SU-DHL-6 (cell line): ENCODE results near the gene APOBEC3B.

Experiments used
- H2AFZ ChIP-seq: fragments of 200-600 bp; sonication (generic); 2 replicates; pipeline ENCODE4 v1.6.1; 2014; ENCODE audit warnings: low read depth, mild to moderate bottlenecking, moderate library complexity, mixed read lengths, antibody characterized with exemption, low read length; ENCODE audit not compliant: severe bottlenecking
- H3F3A ChIP-seq: fragments of 200-600 bp; shearing (Covaris generic); 2 replicates; pipeline ENCODE4 v1.6.0; 2016; ENCODE audit warnings: antibody characterized with exemption, mild to moderate bottlenecking; ENCODE audit not compliant: insufficient read depth
- H3K27ac ChIP-seq: fragments of 200-600 bp; sonication (generic); 2 replicates; pipeline ENCODE4 v1.5.1; 2016; ENCODE audit warnings: low read depth, mild to moderate bottlenecking, low read length, moderate library complexity, mixed read lengths
- H3K27me3 ChIP-seq: fragments of 200-600 bp; sonication (generic), shearing (Covaris generic); 2 replicates; pipeline ENCODE4 v1.6.0; 2014; ENCODE audit warnings: mild to moderate bottlenecking, low read length
- H3K36me3 ChIP-seq: fragments of 200-600 bp; sonication (generic); 2 replicates; pipeline ENCODE4 v1.6.1; 2014; ENCODE audit warnings: mild to moderate bottlenecking, low read length, mixed read lengths
- H3K4me2 ChIP-seq: fragments of 300-600, 200-600 bp; shearing (Covaris generic), sonication (generic); 2 replicates; pipeline ENCODE4 v1.6.0; 2014; ENCODE audit warnings: low read length, low read depth, mild to moderate bottlenecking; ENCODE audit not compliant: poor library complexity, severe bottlenecking
- H3K4me3 ChIP-seq: fragments of 200-600 bp; sonication (generic); 2 replicates; pipeline ENCODE4 v1.5.1; 2014; ENCODE audit warnings: antibody characterized with exemption, low read length, mild to moderate bottlenecking, mixed read lengths; ENCODE audit not compliant: insufficient read depth, poor library complexity, severe bottlenecking
- H3K79me2 ChIP-seq: fragments of 200-600 bp; sonication (generic); 2 replicates; pipeline ENCODE4 v1.6.1; 2014; ENCODE audit warnings: mild to moderate bottlenecking, low read length, moderate library complexity; ENCODE audit not compliant: insufficient read depth
- H3K9ac ChIP-seq: fragments of 200-600 bp; sonication (generic); 2 replicates; pipeline ENCODE4 v1.7.0; 2014; ENCODE audit warnings: mild to moderate bottlenecking, low read length
- H3K9me2 ChIP-seq: fragments of 200-600 bp; sonication (generic); replicated peaks from 2 replicates; pipeline ENCODE4 v1.6.1; 2014; ENCODE audit warnings: low read length; ENCODE audit not compliant: insufficient read depth
- H3K9me3 ChIP-seq: fragments of 200-600 bp; sonication (generic); 2 replicates; pipeline ENCODE4 v1.6.1; 2014; ENCODE audit warnings: low read length, mixed read lengths; ENCODE audit not compliant: insufficient read depth
- H4K20me1 ChIP-seq: fragments of 200-600 bp; sonication (generic); 2 replicates; pipeline ENCODE4 v1.6.1; 2014; ENCODE audit warnings: low read depth, mild to moderate bottlenecking, antibody characterized with exemption, low read length, moderate library complexity, mixed read lengths
- CTCF ChIP-seq: fragments of 200-600 bp; sonication (generic); IDR thresholded peaks from one replicate; pipeline ENCODE4 v1.5.1; 2017; ENCODE audit warnings: antibody characterized with exemption, mild to moderate bottlenecking, low read length, moderate library complexity; ENCODE audit not compliant: insufficient read depth, poor library complexity, severe bottlenecking
- EZH2phosphoT487 ChIP-seq: fragments of 200-600 bp; sonication (generic), shearing (Covaris generic); conservative IDR thresholded peaks from 2 replicates; pipeline ENCODE4 v1.6.1; 2018; ENCODE audit warnings: mild to moderate bottlenecking, antibody characterized with exemption, low read length, moderate library complexity, mixed read lengths

Gene APOBEC3B

GRCh38 chr22:38942702-38943101 lies 39.4 kb upstream of the APOBEC3B start:
- H3K9ac ChIP-seq, result no peak overlapping the region
- H3K4me3 ChIP-seq, result no peak overlapping the region
- TF ChIP-seq CTCF (no peak), EZH2phosphoT487 (no peak)
- no peak overlapping the region for H3K27ac ChIP-seq
- H3K79me2 ChIP-seq, result no peaks in the 10 kb centered on the region
- no peaks in the 10 kb centered on the region for H3K9me3 ChIP-seq
- no peak overlapping the region for H2AFZ ChIP-seq
- H4K20me1 ChIP-seq, result no peaks in the 10 kb centered on the region
- no peaks in the 10 kb centered on the region for H3F3A ChIP-seq
- H3K36me3 ChIP-seq, result no peaks in the 10 kb centered on the region
- no peaks in the 10 kb centered on the region for H3K9me2 ChIP-seq
- H3K27me3 ChIP-seq, result no peaks in the 10 kb centered on the region
- H3K4me2 ChIP-seq, result no peak overlapping the region

- Histone ChIP-seq H3K79me2 (no peaks in the 10 kb centered on the region), H3K27me3 (no peaks in the 10 kb centered on the region), H3K4me3 (no peak overlapping the region), H4K20me1 (no peaks in the 10 kb centered on the region), H2AFZ (no peak overlapping the region), H3K9me3 (no peaks in the 10 kb centered on the region), H3K9me2 (no peaks in the 10 kb centered on the region), H3K27ac (no peak overlapping the region), H3K9ac (no peak overlapping the region), H3F3A (no peaks in the 10 kb centered on the region), H3K36me3 (no peaks in the 10 kb centered on the region), H3K4me2 (no peak overlapping the region)
- TF ChIP-seq EZH2phosphoT487 (no peak), CTCF (no peak)
These were observed 38.9 kb upstream of the APOBEC3B start for GRCh38 chr22:38943201-38943600.

GRCh38 chr22:38943882-38944281 lies 38.3 kb upstream of the APOBEC3B start:
- Histone ChIP-seq H3K27ac (no peak overlapping the region), H3K36me3 (no peaks in the 10 kb centered on the region), H3K4me2 (no peak overlapping the region), H3K9me2 (no peaks in the 10 kb centered on the region), H3K9ac (no peak overlapping the region), H4K20me1 (no peaks in the 10 kb centered on the region), H3K27me3 (no peaks in the 10 kb centered on the region), H3K79me2 (no peaks in the 10 kb centered on the region), H3F3A (no peaks in the 10 kb centered on the region), H2AFZ (no peak overlapping the region), H3K9me3 (no peaks in the 10 kb centered on the region), H3K4me3 (no peak overlapping the region)
- no peak for TF ChIP-seq CTCF
- TF ChIP-seq EZH2phosphoT487, result no peak

GRCh38 chr22:38944653-38945052 lies 37.5 kb upstream of the APOBEC3B start:
- Histone ChIP-seq H3K27me3 (no peaks in the 10 kb centered on the region), H3K79me2 (no peaks in the 10 kb centered on the region)

More at GRCh38 chr22:38944653-38945052, 37.5 kb upstream of the APOBEC3B start:
- Histone ChIP-seq H3F3A (no peaks in the 10 kb centered on the region), H3K9ac (no peak overlapping the region), H3K4me2 (no peak overlapping the region), H3K27ac (no peak overlapping the region), H4K20me1 (no peaks in the 10 kb centered on the region), H3K9me2 (no peaks in the 10 kb centered on the region), H3K36me3 (no peaks in the 10 kb centered on the region), H2AFZ (no peak overlapping the region), H3K9me3 (no peaks in the 10 kb centered on the region), H3K4me3 (no peak overlapping the region)
- TF ChIP-seq EZH2phosphoT487 (no peak), CTCF (no peak)
